Subcutaneous adipose tissue (tissue), 4 donors: Measurements from ENCODE around the gene IZUMO4. TPM values are rescaled to one million over a fixed set of nuclear protein-coding genes. Genes with fewer than 3 reads are reported as not detected.

Experiments
- CTCF ChIP-seq: fragments of 450-650 bp; IDR thresholded peaks from one replicate; pipeline ENCODE4 v1.5.1; 2016; ENCODE audit warnings: low read depth, mild to moderate bottlenecking, control low read depth, antibody characterized with exemption, moderate library complexity
- total RNA-seq, 4 donors: library from RNA; depleted of rRNA; stranded (reverse); fragments of >200 nt; gene quantifications; one replicate each; pipeline ENCODE4 v1.1.0, GENCODE V29; 2016

IZUMO4 gene
- total RNA-seq, 4 donors from 2014 or later = 2.0 to 11.1 (median 6.3) TPM

GRCh38 chr19:2050349-2050990, 46.2 kb upstream of the IZUMO4 start:
- TF ChIP-seq CTCF = no peak

- no peak for TF ChIP-seq CTCF
Observed at GRCh38 chr19:2050991-2051772, 45.5 kb upstream of the IZUMO4 start, which contains the start of gene MKNK2. MKNK2 (minus strand) TSS chr19:2051244; CDS start chr19:2050851, 393 bp downstream.

GRCh38 chr19:2051773-2052704, 44.7 kb upstream of the IZUMO4 start:
- no peak for TF ChIP-seq CTCF

GRCh38 chr19:2053601-2054389, 42.9 kb upstream of the IZUMO4 start:
- no peak for TF ChIP-seq CTCF

- TF ChIP-seq CTCF = no peak
Observed at GRCh38 chr19:2054763-2055162, 42.0 kb upstream of the IZUMO4 start.

- TF ChIP-seq CTCF = no peak
Observed at GRCh38 chr19:2055931-2056836, 40.5 kb upstream of the IZUMO4 start.
